ENCODE results near the gene LHX2.

DNA sequence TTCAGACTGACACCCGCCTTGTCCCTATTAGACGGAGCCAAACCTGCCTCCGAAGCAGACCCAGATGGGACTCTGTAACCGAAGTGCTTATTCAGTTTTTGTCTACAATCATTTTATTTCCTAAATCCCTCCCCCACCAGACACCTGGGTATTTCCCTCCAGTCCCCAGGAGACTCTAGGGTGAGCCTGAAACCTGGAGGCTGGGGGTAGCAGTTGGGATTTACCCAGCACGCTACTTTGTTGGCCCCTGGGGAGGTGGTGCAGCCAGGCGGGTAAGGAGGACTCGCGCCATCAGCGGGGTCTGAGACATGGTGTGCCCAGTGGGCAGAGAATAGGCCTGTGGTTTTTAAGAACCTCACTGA is 1.3 kb upstream of the LHX2 start:
- TF ChIP-seq, protein P1, sequence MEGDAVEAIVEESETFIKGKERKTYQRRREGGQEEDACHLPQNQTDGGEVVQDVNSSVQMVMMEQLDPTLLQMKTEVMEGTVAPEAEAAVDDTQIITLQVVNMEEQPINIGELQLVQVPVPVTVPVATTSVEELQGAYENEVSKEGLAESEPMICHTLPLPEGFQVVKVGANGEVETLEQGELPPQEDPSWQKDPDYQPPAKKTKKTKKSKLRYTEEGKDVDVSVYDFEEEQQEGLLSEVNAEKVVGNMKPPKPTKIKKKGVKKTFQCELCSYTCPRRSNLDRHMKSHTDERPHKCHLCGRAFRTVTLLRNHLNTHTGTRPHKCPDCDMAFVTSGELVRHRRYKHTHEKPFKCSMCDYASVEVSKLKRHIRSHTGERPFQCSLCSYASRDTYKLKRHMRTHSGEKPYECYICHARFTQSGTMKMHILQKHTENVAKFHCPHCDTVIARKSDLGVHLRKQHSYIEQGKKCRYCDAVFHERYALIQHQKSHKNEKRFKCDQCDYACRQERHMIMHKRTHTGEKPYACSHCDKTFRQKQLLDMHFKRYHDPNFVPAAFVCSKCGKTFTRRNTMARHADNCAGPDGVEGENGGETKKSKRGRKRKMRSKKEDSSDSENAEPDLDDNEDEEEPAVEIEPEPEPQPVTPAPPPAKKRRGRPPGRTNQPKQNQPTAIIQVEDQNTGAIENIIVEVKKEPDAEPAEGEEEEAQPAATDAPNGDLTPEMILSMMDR (IDR thresholded peaks at IDR 0.05), result no peak
- no peak for TF ChIP-seq POLR2A (IDR thresholded peaks at IDR 0.05)

All from prostate gland (tissue), 2 donors.